IMR-90 (cell line): ENCODE measurements around the gene TFB1M. TPM values are rescaled to one million over a fixed set of nuclear protein-coding genes. Genes with fewer than 3 reads are reported as not detected.

Experiments
- ATAC-seq: fragments of 200-7000 bp; cut with Tn5 transposase; 2 replicates; pipeline ENCODE4 v1.9.1; 2020; ENCODE audit warnings: low read depth, mild to moderate bottlenecking, moderate library complexity
- BruUV-seq: library from RNA; stranded (reverse); fragments of 400-500 nt; replicated peaks from 2 replicates; lab custom pipeline; 2021; lab: Mats Ljungman, UMichigan
- CTCF ChIA-PET: fragments of 300-600 bp; formaldehyde crosslinking; extraction: SDS; loops from one replicate; lab custom pipeline; 2021; ENCODE audit warnings: antibody characterized with exemption; lab: Yijun Ruan, JAX
- POLR2A ChIA-PET: fragments of 300-600 bp; sonication (Branson Sonifier 250); formaldehyde crosslinking; loops from one replicate; lab custom pipeline; 2022; ENCODE audit warnings: antibody characterized with exemption; ENCODE audit not compliant: unreplicated experiment; lab: Charles Lee
- DNase-seq: peaks from one replicate; pipeline ENCODE4 v3.0.0; 2013
- H2AFZ ChIP-seq: replicated peaks from 2 replicates; pipeline ENCODE3; 2013; ENCODE audit warnings: low read length, mild to moderate bottlenecking; ENCODE audit not compliant: poor library complexity
- H2AK5ac ChIP-seq: 2 replicates; pipeline ENCODE4 v1.6.1; 2013; ENCODE audit warnings: low read depth, low read length, inconsistent platforms
- H2AK9ac ChIP-seq: replicated peaks from 2 replicates; pipeline ENCODE3; 2013; ENCODE audit warnings: mild to moderate bottlenecking, low read depth, low read length, moderate library complexity; ENCODE audit not compliant: poor library complexity
- H2BK120ac ChIP-seq: 2 replicates; pipeline ENCODE4 v1.6.1; 2013; ENCODE audit warnings: low read depth, low read length, inconsistent platforms
- H2BK15ac ChIP-seq: 3 replicates; pipeline ENCODE4 v1.6.1; 2013; ENCODE audit warnings: low read depth, low read length, inconsistent platforms
- H2BK20ac ChIP-seq: 2 replicates; pipeline ENCODE4 v1.6.1; 2013; ENCODE audit warnings: low read depth, mild to moderate bottlenecking, inconsistent platforms, low read length, moderate library complexity
- H2BK5ac ChIP-seq: 2 replicates; pipeline ENCODE4 v1.6.1; 2013; ENCODE audit warnings: mild to moderate bottlenecking, low read depth, low read length, inconsistent platforms; ENCODE audit not compliant: poor library complexity, severe bottlenecking
- H3K14ac ChIP-seq: replicated peaks from 2 replicates; pipeline ENCODE4 v1.6.1; 2013; ENCODE audit warnings: low read depth, low read length, inconsistent platforms
- H3K18ac ChIP-seq: 2 replicates; pipeline ENCODE4 v1.6.1; 2013; ENCODE audit warnings: low read depth, low read length, control low read depth
- H3K23ac ChIP-seq: 2 replicates; pipeline ENCODE4 v1.6.1; 2013; ENCODE audit warnings: low read depth, low read length, inconsistent platforms
- H3K27ac ChIP-seq: 2 replicates; pipeline ENCODE4 v1.5.1; 2013; ENCODE audit warnings: mild to moderate bottlenecking, control low read depth, low read length; ENCODE audit not compliant: insufficient read depth
- H3K27me3 ChIP-seq: 2 replicates; pipeline ENCODE4 v1.6.1; 2013; ENCODE audit warnings: low read length; ENCODE audit not compliant: control insufficient read depth, insufficient read depth
- H3K36me3 ChIP-seq: 2 replicates; pipeline ENCODE4 v1.6.1; 2013; ENCODE audit warnings: low read length, mixed read lengths; ENCODE audit not compliant: control insufficient read depth, insufficient read depth
- H3K4ac ChIP-seq: 2 replicates; pipeline ENCODE4 v1.6.1; 2013; ENCODE audit warnings: low read depth, low read length, inconsistent platforms
- H3K4me1 ChIP-seq: 2 replicates; pipeline ENCODE4 v1.6.1; 2013; ENCODE audit warnings: low read length, mixed read lengths; ENCODE audit not compliant: control insufficient read depth, insufficient read depth
- H3K4me2 ChIP-seq: 2 replicates; pipeline ENCODE4 v1.6.1; 2013; ENCODE audit warnings: low read depth, mild to moderate bottlenecking, control low read depth, low read length, moderate library complexity
- H3K4me3 ChIP-seq: 2 replicates; pipeline ENCODE4 v1.5.1; 2013; ENCODE audit warnings: low read depth, mild to moderate bottlenecking, control low read depth, low read length, moderate library complexity; ENCODE audit not compliant: insufficient read depth
- H3K56ac ChIP-seq: 2 replicates; pipeline ENCODE4 v1.6.1; 2013; ENCODE audit warnings: low read length, inconsistent platforms; ENCODE audit not compliant: insufficient read depth; ENCODE audit errors: extremely low read depth
- H3K79me1 ChIP-seq, 2 experiments: 2 replicates each; pipeline ENCODE4 v1.6.1; 2013; ENCODE audit warnings: low read length in 2 of 2, inconsistent platforms in 1 of 2, low read depth in 1 of 2
- H3K9ac ChIP-seq: 2 replicates; pipeline ENCODE4 v1.6.1; 2013; ENCODE audit warnings: low read depth, low read length, control low read depth
- H3K9me1 ChIP-seq: 2 replicates; pipeline ENCODE4 v1.6.1; 2013; ENCODE audit warnings: low read length, inconsistent platforms; ENCODE audit not compliant: insufficient read depth
- H3K9me3 ChIP-seq: 2 replicates; pipeline ENCODE4 v1.6.1; 2013; ENCODE audit warnings: low read length; ENCODE audit not compliant: control insufficient read depth, insufficient read depth
- H4K20me1 ChIP-seq: 2 replicates; pipeline ENCODE4 v1.6.1; 2013; ENCODE audit warnings: low read length, inconsistent platforms; ENCODE audit not compliant: insufficient read depth
- H4K5ac ChIP-seq: 2 replicates; pipeline ENCODE4 v1.6.1; 2013; ENCODE audit warnings: mild to moderate bottlenecking, low read depth, low read length, control low read depth
- H4K8ac ChIP-seq, 2 experiments: 2 replicates each; pipeline ENCODE4 v1.6.1; 2013; ENCODE audit warnings: low read depth in 2 of 2, low read length in 2 of 2, control low read depth in 1 of 2, inconsistent platforms in 1 of 2
- H4K91ac ChIP-seq: 2 replicates; pipeline ENCODE4 v1.6.1; 2013; ENCODE audit warnings: low read depth, low read length, inconsistent platforms; ENCODE audit not compliant: insufficient read depth
- CHD1 ChIP-seq: IDR thresholded peaks from 2 replicates; pipeline ENCODE4 v1.6.1; 2012; ENCODE audit warnings: low read depth, low read length, improper control_type of control experiment
- MAFK ChIP-seq: IDR thresholded peaks from 2 replicates; pipeline ENCODE4 v1.6.1; 2012; ENCODE audit warnings: low read depth, low read length, improper control_type of control experiment
- MXI1 ChIP-seq: IDR thresholded peaks from 2 replicates; pipeline ENCODE4 v1.6.1; 2012; ENCODE audit warnings: low read depth, mild to moderate bottlenecking, low read length, moderate library complexity, borderline replicate concordance
- POLR2A ChIP-seq: IDR thresholded peaks from 2 replicates; pipeline ENCODE4 v1.6.1; 2012; ENCODE audit warnings: mild to moderate bottlenecking, low read depth, low read length
- RAD21 ChIP-seq: IDR thresholded peaks from 2 replicates; pipeline ENCODE4 v1.6.1; 2012; ENCODE audit warnings: low read length, improper control_type of control experiment
- WGBS, 2 experiments: methylation state at CpG; one replicate each; pipeline versions ENCODE4 v1.1.5 to v1.1.7; 2013; ENCODE audit warnings: missing lambda C conversion rate in 2 of 2; ENCODE audit not compliant: insufficient read length in 1 of 2; ENCODE audit errors: extremely low coverage in 2 of 2; 5-methylcytosine and 5-hydroxymethylcytosine counted together
- dilution Hi-C: fragments of 300-500 bp; cut with HindIII; formaldehyde crosslinking; loops from one replicate; pipeline ENCODE4 v1.14.3; 2018; ENCODE audit warnings: low sequenced_read_pairs; ENCODE audit not compliant: unreplicated experiment
- in situ Hi-C: fragments of 300-500 bp; cut with MboI; formaldehyde crosslinking; loops from 3 replicates; pipeline ENCODE4 v1.14.3; 2019; ENCODE audit warnings: low sequenced_read_pairs, inconsistent platforms, mixed read lengths
- intact Hi-C: fragments of 100-400 bp; cut with micrococcal nuclease; formaldehyde crosslinking; loops from 2 replicates; pipeline ENCODE4 v1.10.0; 2022
- polyA plus RNA-seq, 3 experiments: library from polyadenylated mRNA; depleted of rRNA; stranded (reverse); fragments of >200 nt; gene quantifications; 2 replicates each; pipeline ENCODE4 v1.2.3, GENCODE V29; 2012; ENCODE audit warnings: low replicate concordance in 1 of 3
- total RNA-seq: library from RNA; depleted of rRNA; stranded (reverse); fragments of >200 nt; gene quantifications from 2 replicates; pipeline ENCODE4 v1.2.3, GENCODE V29; 2012

TFB1M gene
- total and polyA plus RNA-seq, 2 of the 4 experiments (the other 2 are of a cell fraction): 18.1 to 22.4 TPM

GRCh38 chr6:155261111-155261900, 53.0 kb downstream of the TFB1M start:
- Histone ChIP-seq H2AK5ac (no peak overlapping the region), H3K23ac (peak overlapping the region; percentile 37; the same call in 1 of the 2 replicates), H3K9ac (no peak overlapping the region), H3K14ac (no peak overlapping the region), H3K79me1 (peaks cover 5 to 30% of the 10 kb centered on the region in 2 experiments), H2BK120ac (no peak overlapping the region), H3K18ac (no peak overlapping the region), H3K9me1 (peaks cover 15% of the 10 kb centered on the region), H3K36me3 (peaks cover 20% of the 10 kb centered on the region), H3K9me3 (no peaks in the 10 kb centered on the region), H4K5ac (no peak overlapping the region), H2BK20ac (no peak overlapping the region), H2BK5ac (no peak overlapping the region), H2BK15ac (no peak overlapping the region), H3K4me2 (no peak overlapping the region), H3K56ac (no peak overlapping the region), H2AFZ (no peak overlapping the region), H3K4me3 (no peak overlapping the region), H3K4me1 (peaks cover 5% of the 10 kb centered on the region; the same call in 1 of the 2 replicates), H2AK9ac (no peak overlapping the region), H4K20me1 (no peaks in the 10 kb centered on the region), H4K91ac (no peak overlapping the region), H3K27me3 (no peaks in the 10 kb centered on the region), H3K27ac (no peak overlapping the region), H3K4ac (no peak overlapping the region), H4K8ac (no peak overlapping the region)
- DNase-seq (no peak), ATAC-seq (no peak)
- no TSS peak for BruUV-seq
- TF ChIP-seq MAFK: no peak
- TF ChIP-seq CHD1: no peak
- no peak for TF ChIP-seq POLR2A
- no peak for TF ChIP-seq MXI1
- TF ChIP-seq RAD21: no peak
- WGBS, 2 experiments: no CpG with 5 or more reads among the region's 11 CpGs
- POLR2A ChIA-PET: no interaction called here
- intact Hi-C loops: no loop called here
- CTCF ChIA-PET: no interaction called here
- in situ Hi-C loops: no loop called here
- dilution Hi-C loops: no loop called here
